Thoracic aorta (tissue), 2 donors: ENCODE data around the gene IL7R. TPM values are rescaled to one million over a fixed set of nuclear protein-coding genes. Genes with fewer than 3 reads are reported as not detected.
"Not testable (repeated sequence)": the region's sequence is repeated elsewhere in the genome, so short reads cannot be mapped to it uniquely, and the experiment has no call there.

ENCODE experiments used
- ATAC-seq: fragments of 150-250 bp; one replicate; pipeline ENCODE4 v1.8.0; 2017; ENCODE audit warnings: low read depth; ENCODE audit not compliant: insufficient number of reproducible peaks, low FRiP score
- DNase-seq: peaks from one replicate; pipeline ENCODE4 v3.0.0-alpha.2; 2020; ENCODE audit warnings: low spot score
- H3K27ac ChIP-seq, 2 donors: fragments of 200-600 bp; sonication (generic); 1 replicate in 1 of 2; 2 replicates in 1 of 2; pipeline ENCODE4 v1.5.1; 2016; ENCODE audit warnings: mild to moderate bottlenecking in 2 of 2, moderate library complexity in 2 of 2
- H3K27me3 ChIP-seq: fragments of 200-600 bp; sonication (generic); replicated peaks from 2 replicates; pipeline ENCODE4 v1.6.0; 2016; ENCODE audit warnings: mild to moderate bottlenecking; ENCODE audit not compliant: insufficient read depth
- H3K36me3 ChIP-seq: fragments of 200-600 bp; sonication (generic); one replicate; pipeline ENCODE4 v1.5.1; 2016
- H3K4me1 ChIP-seq, 2 donors: fragments of 200-600 bp; sonication (generic); 1 replicate in 1 of 2; 2 replicates in 1 of 2; pipeline versions ENCODE4 v1.5.1 to v1.6.0; 2016; ENCODE audit warnings: low read depth in 2 of 2, mild to moderate bottlenecking in 1 of 2; ENCODE audit not compliant: control insufficient read depth in 1 of 2
- H3K4me3 ChIP-seq: fragments of 200-600 bp; sonication (generic); 2 replicates; pipeline ENCODE4 v1.5.1; 2016; ENCODE audit warnings: mild to moderate bottlenecking
- H3K9me3 ChIP-seq: fragments of 200-600 bp; sonication (generic); 2 replicates; pipeline ENCODE4 v1.5.1; 2016
- CTCF ChIP-seq: fragments of 200-600 bp; sonication (generic); IDR thresholded peaks from one replicate; pipeline ENCODE4 v1.5.1; 2019; ENCODE audit warnings: antibody characterized with exemption
- total RNA-seq, 2 donors: library from RNA; depleted of rRNA; stranded (reverse); fragments of >200 nt; gene quantifications; one replicate each; pipeline versions ENCODE4 v1.1.0 to v1.2.3, GENCODE V29; 2016

IL7R gene
- total RNA-seq, 2 donors from 2014 or later = 12.7 to 20.5 TPM

GRCh38 chr5:35842856-35843255 lies 13.8 kb upstream of the IL7R start:
- Histone ChIP-seq H3K36me3 (no peaks in the 10 kb centered on the region), H3K27me3 (no peaks in the 10 kb centered on the region), H3K27ac (no peak overlapping the region), H3K4me3 (no peak overlapping the region), H3K4me1 (no peaks in the 10 kb centered on the region), H3K9me3 (no peaks in the 10 kb centered on the region)
- ATAC-seq (no peak), DNase-seq (no peak)
- no peak for TF ChIP-seq CTCF

GRCh38 chr5:35845508-35845907 lies 11.2 kb upstream of the IL7R start:
- not testable (repeated sequence) for H3K4me3 ChIP-seq, H3K27ac ChIP-seq, H3K9me3 ChIP-seq, ATAC-seq, H3K4me1 ChIP-seq, H3K36me3 ChIP-seq, H3K27me3 ChIP-seq, DNase-seq

GRCh38 chr5:35847491-35847890 lies 9.2 kb upstream of the IL7R start:
- Histone ChIP-seq H3K9me3 (no peaks in the 10 kb centered on the region), H3K4me1 (no peaks in the 10 kb centered on the region), H3K27me3 (no peaks in the 10 kb centered on the region), H3K27ac (no peak overlapping the region), H3K36me3 (no peaks in the 10 kb centered on the region), H3K4me3 (no peak overlapping the region)
- no peak for DNase-seq
- ATAC-seq = no peak
- TF ChIP-seq CTCF = no peak

- H3K9me3 ChIP-seq = no peaks in the 10 kb centered on the region
- no peaks in the 10 kb centered on the region for H3K36me3 ChIP-seq
- H3K4me1 ChIP-seq = no peaks in the 10 kb centered on the region
- H3K4me3 ChIP-seq = no peak overlapping the region
- no peaks in the 10 kb centered on the region for H3K27me3 ChIP-seq
- DNase-seq (no peak), ATAC-seq (no peak)
- no peak overlapping the region for H3K27ac ChIP-seq
- no peak for TF ChIP-seq CTCF
Measured at GRCh38 chr5:35847961-35848360, 8.7 kb upstream of the IL7R start.

GRCh38 chr5:35849860-35850259 lies 6.8 kb upstream of the IL7R start:
- H3K4me3 ChIP-seq = no peak overlapping the region
- no peak for TF ChIP-seq CTCF
- no peaks in the 10 kb centered on the region for H3K36me3 ChIP-seq
- H3K9me3 ChIP-seq = no peaks in the 10 kb centered on the region
- H3K27me3 ChIP-seq = no peaks in the 10 kb centered on the region
- ATAC-seq (no peak), DNase-seq (no peak)
- H3K4me1 ChIP-seq = no peaks in the 10 kb centered on the region
- H3K27ac ChIP-seq = no peak overlapping the region

- H3K4me1 ChIP-seq = no peaks in the 10 kb centered on the region
- H3K36me3 ChIP-seq = no peaks in the 10 kb centered on the region
- H3K9me3 ChIP-seq = no peaks in the 10 kb centered on the region
- H3K27ac ChIP-seq = no peak overlapping the region
- H3K4me3 ChIP-seq = peak overlapping the region; percentile 46
- DNase-seq (no peak), ATAC-seq (no peak)
- no peaks in the 10 kb centered on the region for H3K27me3 ChIP-seq
- no peak for TF ChIP-seq CTCF
Measured at GRCh38 chr5:35850967-35851680, 5.6 kb upstream of the IL7R start.
